Stimulated activated CD8-positive, alpha-beta memory T cell treated with anti-CD3 and anti-CD28 coated beads, Interleukin-2, amount 100 ng/mL, for 1 hour (primary cell): ENCODE data around the gene DPF3.

Experiments used
- DNase-seq, 2 donors: peaks; one replicate each; pipeline ENCODE4 v3.0.0-alpha.2; 2020; ENCODE audit warnings: low read depth in 2 of 2

The DPF3 gene

DNA sequence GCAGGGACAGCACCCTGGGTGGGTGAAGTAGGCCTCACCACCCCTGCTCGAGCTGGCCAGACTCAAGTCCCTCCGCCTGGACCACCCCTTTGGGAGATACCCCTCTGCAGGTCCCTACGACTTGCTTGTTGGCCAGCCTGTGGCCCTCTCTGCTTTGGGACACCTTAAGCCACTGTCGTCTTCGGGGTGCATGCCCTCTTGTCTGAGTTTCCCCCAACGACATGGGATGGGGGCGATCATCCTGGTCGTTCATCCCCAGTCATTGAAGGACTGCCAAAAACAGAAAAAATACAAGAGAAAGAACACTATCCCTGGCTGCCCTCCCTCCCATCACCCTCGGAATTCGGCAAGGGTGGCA is 151.1 kb downstream of the DPF3 start:
- no peak for DNase-seq

DNA sequence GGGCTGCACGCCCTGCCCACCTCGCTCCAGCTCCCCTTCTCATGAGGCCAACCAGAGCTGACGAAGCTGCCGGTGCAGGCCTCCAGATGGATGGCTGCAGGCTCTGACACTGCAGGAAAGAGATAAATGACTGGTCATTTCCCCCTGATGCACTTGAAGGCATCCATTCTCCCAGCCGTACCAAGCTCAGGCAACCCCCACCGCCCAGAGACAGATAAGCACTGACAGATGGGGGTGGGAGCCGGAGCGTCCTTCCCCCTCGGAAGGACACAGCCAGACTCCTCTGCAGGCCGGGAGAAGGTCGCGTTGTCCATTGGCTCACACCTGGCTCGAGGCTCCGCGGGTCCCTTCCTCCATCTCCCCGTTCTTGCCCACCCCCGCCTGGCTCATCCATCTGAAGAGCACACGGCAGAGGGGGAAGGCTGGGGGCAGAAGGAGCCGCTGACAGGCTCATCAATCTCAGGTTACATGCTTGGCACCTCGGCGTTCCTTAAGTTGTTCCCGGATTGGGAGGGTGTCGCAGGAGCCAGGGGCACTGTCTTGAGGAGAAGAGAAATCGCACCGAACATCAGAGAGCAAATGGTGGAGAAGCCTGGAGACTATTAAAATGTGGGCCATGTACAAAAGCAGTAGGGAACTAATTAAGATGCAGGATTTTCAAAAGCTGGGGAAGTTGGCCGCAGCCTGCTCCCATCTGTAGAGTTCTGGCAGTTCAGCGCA is 151.6 kb downstream of the DPF3 start:
- DNase-seq, result no peak

GRCh38 chr14:72741826-72742117 is 152.1 kb downstream of the DPF3 start:
- DNase-seq, result no peak

GRCh38 chr14:72740966-72741825 is 152.7 kb downstream of the DPF3 start:
- no peak for DNase-seq

DNA sequence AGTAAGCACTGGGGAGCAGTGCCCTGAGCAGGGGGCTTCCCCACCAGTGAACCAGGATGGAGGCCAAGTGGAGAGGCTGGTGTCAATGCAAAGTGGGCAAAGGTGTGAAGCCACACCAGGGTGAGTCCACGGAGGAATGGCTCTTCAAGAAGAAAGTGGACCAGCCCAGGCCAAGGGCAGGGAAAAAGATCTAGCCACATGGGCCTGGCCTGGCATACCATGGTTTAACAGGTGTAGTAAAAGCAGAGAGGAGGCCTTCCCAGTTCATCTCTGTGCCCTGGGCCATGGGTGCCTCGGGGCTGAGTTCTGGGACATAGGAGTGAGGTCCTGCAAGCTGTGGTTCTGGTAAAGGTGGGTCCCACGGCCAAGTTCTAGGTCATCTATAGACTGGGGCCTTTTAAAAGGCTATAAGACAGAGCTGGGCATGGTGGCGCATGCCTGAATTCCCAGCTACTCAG is 153.4 kb downstream of the DPF3 start:
- DNase-seq, result no peak

DNA sequence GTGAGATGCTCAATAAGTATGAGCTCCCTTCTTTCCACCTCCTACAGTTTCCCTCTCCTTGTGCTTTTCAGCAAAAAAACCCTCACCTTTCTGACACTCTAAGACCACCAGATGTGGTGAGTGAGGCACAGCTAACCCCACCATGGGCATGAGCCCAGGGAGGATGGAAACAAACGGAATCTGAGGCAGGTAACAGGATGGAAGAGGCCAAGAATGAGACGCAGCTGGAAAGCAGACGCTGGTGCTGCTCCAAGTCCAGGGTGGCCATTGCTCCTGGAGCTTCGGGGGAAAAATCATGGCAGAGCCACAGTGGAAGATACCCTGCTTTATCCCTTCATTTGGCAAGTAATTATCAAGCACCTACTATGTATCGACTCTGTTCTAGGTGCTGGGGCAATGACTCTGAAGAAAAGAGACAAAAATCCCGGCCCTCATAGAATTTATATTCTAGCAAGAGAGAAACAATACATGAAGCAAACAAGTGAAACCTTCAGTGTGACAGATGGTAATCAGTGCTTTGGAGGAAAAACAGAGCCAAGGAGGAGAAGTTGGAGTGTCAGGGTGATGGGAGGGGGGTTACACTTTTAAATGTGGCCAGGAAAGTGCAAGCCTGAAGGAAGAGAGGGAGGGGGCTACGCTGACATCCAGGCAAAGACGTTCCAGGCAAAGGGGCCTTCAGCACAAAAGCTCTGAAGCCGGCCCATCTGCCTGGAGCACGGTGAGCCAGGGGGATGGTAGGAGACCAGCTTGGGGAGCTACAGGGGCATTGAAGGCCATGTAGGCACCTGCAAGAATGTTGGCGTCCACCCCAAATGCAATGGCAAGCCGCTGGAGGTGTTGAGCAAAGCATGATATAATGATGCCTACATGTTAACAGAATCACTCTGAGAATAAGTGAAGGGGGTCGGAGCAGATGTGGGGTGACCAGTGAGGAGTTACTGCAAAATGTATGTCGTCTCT is 154.2 kb downstream of the DPF3 start:
- DNase-seq, result no peak

- no peak for DNase-seq
Measured at GRCh38 chr14:72738161-72738611, 155.7 kb downstream of the DPF3 start.

GRCh38 chr14:72737560-72737943 is 156.3 kb downstream of the DPF3 start:
- no peak for DNase-seq

GRCh38 chr14:72736786-72737559 is 156.9 kb downstream of the DPF3 start:
- no peak for DNase-seq

DNA sequence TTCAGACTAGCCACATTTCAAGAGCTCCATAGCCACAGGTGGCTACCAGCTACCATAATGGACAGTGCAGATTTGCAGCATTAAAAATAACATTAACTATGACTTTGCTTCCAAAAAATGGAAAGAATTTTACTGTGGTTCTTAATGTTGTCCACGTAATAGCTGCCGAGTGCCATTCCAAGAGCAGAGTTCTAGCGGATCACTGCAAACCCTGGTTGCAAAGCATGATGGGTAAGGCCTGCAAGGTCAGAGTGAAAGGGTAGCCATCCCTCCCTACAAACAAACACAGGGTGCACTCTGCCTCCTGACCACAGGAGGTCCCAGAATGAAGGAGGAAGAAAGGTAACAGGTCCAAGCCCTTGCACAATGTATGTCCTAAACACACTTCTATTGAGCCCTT is 157.6 kb downstream of the DPF3 start:
- DNase-seq, result no peak

DNA sequence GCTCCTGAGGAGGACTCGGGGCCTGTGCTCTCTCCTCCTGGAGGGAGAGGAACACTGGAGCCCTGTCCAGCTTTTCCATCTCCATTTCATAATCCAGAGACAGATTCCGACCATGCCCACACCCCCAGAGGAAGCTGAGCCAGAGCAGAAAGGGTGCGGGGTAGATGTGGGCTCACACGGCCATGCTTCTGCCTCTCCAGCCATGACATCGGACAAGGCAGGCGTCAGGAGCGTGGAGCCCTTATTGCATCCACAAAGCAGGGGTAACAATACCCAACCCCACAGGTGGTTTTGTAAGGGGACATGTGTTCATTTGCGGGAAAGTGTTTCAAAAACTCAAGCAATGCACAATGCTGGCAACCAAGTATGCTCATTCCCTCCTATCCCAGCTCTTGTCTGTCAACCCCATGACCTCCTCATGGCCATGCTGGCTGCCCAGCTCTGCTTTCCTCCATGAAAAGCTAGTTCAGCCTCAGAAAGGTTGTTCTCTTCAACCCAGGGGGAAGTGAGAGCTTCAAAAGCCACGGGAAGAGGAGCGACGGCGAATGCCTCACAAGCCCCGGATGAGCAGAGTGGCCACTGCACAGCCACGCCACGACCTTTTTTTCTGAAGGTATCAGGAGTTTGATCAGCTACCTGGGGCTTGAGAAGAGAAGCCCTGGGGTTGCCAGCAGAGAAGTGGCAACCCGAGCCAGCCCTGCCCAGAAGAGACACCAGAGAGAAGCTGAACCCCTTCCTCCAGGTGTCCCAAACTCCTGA is 161.7 kb downstream of the DPF3 start:
- DNase-seq, result no peak

GRCh38 chr14:72731252-72732020 is 162.5 kb downstream of the DPF3 start:
- no peak for DNase-seq

DNA sequence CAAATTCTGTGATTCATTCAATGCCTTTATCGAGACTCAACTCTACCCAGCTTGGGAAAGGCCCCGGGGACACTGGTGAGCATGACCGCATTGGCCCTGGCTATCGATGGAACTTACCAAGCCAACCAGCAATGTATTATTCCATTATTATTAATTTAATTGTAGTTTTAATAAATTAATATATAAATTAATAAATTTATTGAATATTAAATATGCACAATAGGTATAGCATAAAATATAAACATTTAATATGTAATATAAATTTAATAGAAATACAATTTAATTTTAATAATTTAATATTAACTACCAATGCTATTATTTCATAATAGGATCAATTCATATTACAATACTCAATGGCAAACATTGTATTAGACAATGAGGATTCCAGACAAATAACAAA is 163.4 kb downstream of the DPF3 start:
- DNase-seq, result no peak

DNA sequence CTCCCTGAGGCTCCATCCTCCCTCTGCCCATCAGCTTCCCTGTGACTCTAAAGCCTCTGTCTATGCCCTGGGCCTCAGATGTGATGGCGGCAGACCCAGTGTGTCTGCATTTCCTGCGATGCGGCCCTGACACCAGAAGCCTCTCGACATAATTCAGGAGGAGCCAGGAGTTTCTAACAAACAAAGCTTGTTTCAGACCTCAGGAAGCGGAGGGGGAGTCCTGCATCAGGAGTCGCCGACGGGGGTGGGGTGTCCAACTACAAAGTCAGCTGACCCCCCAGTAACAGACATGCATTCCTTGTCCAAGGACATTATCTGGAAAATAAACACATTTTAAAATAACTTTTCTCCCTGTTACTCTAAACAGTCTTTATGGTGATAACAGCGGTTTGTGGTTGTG is 167.5 kb downstream of the DPF3 start:
- DNase-seq, result no peak

GRCh38 chr14:72723858-72724530 is 169.9 kb downstream of the DPF3 start:
- no peak for DNase-seq

DNA sequence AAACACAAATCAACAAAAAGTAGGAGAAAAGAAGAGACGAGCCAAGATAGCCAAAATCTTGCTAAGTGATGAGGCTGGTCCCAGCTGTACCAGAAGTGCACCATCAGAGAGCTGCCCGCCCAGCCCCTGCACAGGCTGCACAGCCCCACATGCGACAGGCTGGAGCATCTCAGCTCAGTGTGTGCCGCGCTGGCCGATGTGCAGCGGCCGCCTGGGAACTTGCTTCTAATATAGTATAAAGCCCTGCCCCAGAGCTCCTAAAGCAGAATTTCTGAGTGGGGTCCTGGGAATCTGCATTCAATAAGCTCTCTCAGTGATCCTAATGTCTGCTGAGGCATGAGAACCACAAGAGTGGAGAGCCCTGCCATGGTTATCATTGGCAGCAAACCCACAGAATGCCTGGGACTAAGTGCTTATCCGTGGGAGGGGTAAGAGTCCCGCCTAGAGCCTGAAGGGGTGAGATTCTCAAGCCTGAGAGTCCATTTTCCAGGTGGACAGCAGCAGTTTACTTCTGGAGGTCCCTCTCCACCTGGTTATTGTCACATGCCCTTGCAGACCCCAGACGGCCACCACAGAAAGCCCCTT is 171.6 kb downstream of the DPF3 start:
- no peak for DNase-seq

- DNase-seq, result no peak
Measured at GRCh38 chr14:72721083-72721482, 172.8 kb downstream of the DPF3 start.

GRCh38 chr14:72717220-72717619 is 176.7 kb downstream of the DPF3 start:
- DNase-seq, result no peak

DNA sequence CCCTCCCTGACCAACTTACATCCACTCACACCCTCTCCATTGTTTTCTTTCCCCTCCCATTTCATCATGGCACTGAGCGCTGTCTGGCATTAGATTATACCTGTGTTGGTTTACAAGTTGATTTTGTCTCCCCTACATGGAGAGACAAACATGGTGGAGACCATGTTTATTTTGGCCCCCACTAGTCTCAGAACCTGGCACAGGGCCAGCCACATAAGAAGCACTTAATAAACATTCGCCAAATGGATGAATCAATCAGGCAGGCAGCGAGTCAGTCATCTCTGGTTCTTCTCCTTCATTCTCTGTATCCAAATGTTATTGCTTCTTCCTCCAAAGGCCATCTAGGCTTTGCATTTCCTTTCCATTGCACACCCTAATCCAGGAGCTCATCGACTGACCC is 177.4 kb downstream of the DPF3 start:
- no peak for DNase-seq
